Colonic mucosa (tissue), 4 donors: ENCODE results near the gene ZNF488. TPM values are rescaled to one million over a fixed set of nuclear protein-coding genes. Genes with fewer than 3 reads are reported as not detected.

Experiments used
- DNase-seq: peaks from one replicate; pipeline ENCODE4 v3.0.0-alpha.2; 2020
- H3K27ac ChIP-seq: fragments of 200-600 bp; one replicate; pipeline ENCODE4 v1.8.0; 2021
- H3K27me3 ChIP-seq: fragments of 200-600 bp; one replicate; pipeline ENCODE4 v1.8.0; 2021
- H3K36me3 ChIP-seq: fragments of 200-600 bp; one replicate; pipeline ENCODE4 v1.8.0; 2021
- H3K4me1 ChIP-seq: fragments of 200-600 bp; one replicate; pipeline ENCODE4 v1.8.0; 2021; ENCODE audit warnings: mild to moderate bottlenecking
- H3K4me3 ChIP-seq: fragments of 200-600 bp; one replicate; pipeline ENCODE4 v1.8.0; 2021
- H3K9ac ChIP-seq, 2 donors: one replicate each; pipeline ENCODE4 v1.7.0; 2013; ENCODE audit warnings: control low read depth in 2 of 2, low read depth in 2 of 2, low read length in 2 of 2
- H3K9me3 ChIP-seq: fragments of 200-600 bp; one replicate; pipeline ENCODE4 v1.8.0; 2021
- intact Hi-C: fragments of 100-400 bp; cut with DNase I; formaldehyde crosslinking; loops from one replicate; pipeline ENCODE4 v1.14.1; 2022
- total RNA-seq, 2 donors: library from RNA; stranded (reverse); fragmentation: NEBNext Ultra II Directional in 1 of 2; extraction: Animal tissue kit (Norgen Biotek cat#: 25700) in 1 of 2; gene quantifications; one replicate each; pipeline ENCODE4 v1.2.1, GENCODE V29; 2021
- TF ChIP-seq, protein P1 (sequence below): fragments of 200-600 bp; IDR thresholded peaks from one replicate; pipeline ENCODE4 v1.8.0; 2022; ENCODE audit warnings: antibody characterized with exemption, mild to moderate bottlenecking
- donor health status: healthy.
- donor health status: DM: no; HTN: no; CAD: no.
- donor health status: DM: no; HTN: no; CAD: no.

The ZNF488 gene
- total RNA-seq, 2 donors from 2014 or later = 1.3 to 4.1 TPM

DNA sequence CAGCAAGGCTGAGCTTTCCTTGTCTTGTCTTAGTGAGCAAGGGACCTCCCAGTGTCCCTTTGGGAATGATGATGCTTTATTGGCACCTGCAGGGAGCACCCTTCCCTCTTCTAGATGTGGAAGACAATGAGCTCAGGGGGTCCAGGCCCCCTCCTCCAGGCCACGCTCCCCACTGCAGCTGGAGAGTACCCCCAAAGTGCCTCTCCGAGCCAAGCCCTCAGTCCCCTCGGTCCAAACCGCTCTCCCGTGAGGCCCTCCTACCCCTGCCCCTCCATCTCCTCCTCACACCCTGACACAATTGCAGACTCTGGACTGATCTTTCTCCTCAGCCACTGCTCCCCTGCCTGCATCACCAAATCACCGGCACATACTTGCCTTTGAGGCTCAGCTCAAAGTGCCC lies 19.2 kb downstream of the ZNF488 start:
- TF ChIP-seq, protein P1, sequence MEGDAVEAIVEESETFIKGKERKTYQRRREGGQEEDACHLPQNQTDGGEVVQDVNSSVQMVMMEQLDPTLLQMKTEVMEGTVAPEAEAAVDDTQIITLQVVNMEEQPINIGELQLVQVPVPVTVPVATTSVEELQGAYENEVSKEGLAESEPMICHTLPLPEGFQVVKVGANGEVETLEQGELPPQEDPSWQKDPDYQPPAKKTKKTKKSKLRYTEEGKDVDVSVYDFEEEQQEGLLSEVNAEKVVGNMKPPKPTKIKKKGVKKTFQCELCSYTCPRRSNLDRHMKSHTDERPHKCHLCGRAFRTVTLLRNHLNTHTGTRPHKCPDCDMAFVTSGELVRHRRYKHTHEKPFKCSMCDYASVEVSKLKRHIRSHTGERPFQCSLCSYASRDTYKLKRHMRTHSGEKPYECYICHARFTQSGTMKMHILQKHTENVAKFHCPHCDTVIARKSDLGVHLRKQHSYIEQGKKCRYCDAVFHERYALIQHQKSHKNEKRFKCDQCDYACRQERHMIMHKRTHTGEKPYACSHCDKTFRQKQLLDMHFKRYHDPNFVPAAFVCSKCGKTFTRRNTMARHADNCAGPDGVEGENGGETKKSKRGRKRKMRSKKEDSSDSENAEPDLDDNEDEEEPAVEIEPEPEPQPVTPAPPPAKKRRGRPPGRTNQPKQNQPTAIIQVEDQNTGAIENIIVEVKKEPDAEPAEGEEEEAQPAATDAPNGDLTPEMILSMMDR = no peak

DNA sequence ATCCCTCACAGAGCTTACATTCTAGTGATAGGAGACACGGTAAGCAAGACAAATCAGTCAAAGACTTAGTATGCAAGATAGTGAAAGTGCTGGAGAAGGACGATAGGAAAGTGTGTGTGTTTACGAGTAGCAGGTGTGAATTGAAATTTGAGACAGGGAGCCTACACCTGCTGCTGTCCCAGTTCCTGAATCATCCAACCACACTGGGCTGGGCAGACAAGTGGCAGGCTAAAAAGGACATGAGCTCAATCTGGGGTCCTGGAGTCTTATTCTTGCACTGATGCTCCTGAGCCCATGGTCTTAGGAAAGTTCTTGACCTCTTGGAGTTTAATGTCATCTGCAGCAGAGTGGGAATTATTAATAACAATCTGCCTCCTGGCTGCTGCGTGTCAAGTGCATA lies 19.7 kb downstream of the ZNF488 start:
- intact Hi-C loops = no loop called here
- Histone ChIP-seq H3K36me3 (no peaks in the 10 kb centered on the region), H3K4me1 (no peaks in the 10 kb centered on the region), H3K4me3 (no peak overlapping the region), H3K27ac (no peak overlapping the region), H3K9ac (no peak overlapping the region), H3K9me3 (no peaks in the 10 kb centered on the region), H3K27me3 (no peaks in the 10 kb centered on the region)
- TF ChIP-seq, protein P1 = no peak
- no peak for DNase-seq

More for the DNA sequence above, 19.2 kb downstream of the ZNF488 start:
- no peaks in the 10 kb centered on the region for H3K36me3 ChIP-seq
- no peaks in the 10 kb centered on the region for H3K4me1 ChIP-seq
- H3K9ac ChIP-seq = no peak overlapping the region
- H3K4me3 ChIP-seq = no peak overlapping the region
- no peak for DNase-seq
- no peak overlapping the region for H3K27ac ChIP-seq
- intact Hi-C loops = no loop called here
- no peaks in the 10 kb centered on the region for H3K9me3 ChIP-seq
- no peaks in the 10 kb centered on the region for H3K27me3 ChIP-seq

DNA sequence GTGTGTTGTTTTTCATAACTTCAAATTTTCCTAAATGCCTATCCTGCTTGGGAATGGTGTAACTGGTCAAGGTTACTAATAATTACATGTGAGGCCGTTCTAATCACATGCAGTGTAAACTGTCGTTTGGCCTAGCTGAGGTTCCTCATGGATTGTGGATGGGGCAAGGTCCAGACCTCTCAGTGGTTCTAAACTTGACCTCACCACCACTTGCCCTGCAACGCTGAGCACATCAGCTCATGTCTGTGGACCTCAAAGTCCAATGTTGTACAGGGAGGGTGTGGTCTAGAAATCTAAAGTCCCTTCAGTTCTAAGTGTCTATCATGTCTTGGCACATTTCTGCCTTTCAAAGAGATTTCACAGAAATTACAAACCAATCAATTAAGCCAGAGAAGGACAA lies 20.3 kb downstream of the ZNF488 start:
- no peak for DNase-seq
- no peak overlapping the region for H3K4me3 ChIP-seq
- H3K9me3 ChIP-seq = no peaks in the 10 kb centered on the region
- H3K4me1 ChIP-seq = no peaks in the 10 kb centered on the region
- H3K9ac ChIP-seq = no peak overlapping the region
- H3K27me3 ChIP-seq = no peaks in the 10 kb centered on the region
- H3K27ac ChIP-seq = no peak overlapping the region
- intact Hi-C loops = no loop called here
- TF ChIP-seq, protein P1 = no peak
- H3K36me3 ChIP-seq = no peaks in the 10 kb centered on the region

DNA sequence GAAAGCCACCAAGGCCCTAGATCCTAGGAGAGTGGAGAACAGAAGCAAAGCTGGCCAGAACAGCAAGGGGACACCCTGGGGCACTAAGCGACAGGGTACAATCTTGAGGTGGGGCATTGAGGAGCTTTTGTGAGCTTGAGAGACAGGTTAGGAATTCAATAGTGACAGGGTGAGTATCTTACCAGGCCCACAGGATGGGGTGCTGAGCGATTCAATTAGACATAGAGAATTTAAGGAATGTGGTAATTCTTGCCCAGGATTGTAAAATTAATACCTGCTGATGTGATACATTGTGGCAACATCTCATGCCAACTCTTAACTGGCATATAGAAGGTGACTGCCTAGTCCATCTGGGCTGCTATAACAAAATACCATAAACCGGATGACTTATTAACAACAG lies 21.9 kb downstream of the ZNF488 start:
- TF ChIP-seq, protein P1 = no peak
- H3K9ac ChIP-seq = no peak overlapping the region
- H3K27me3 ChIP-seq = no peaks in the 10 kb centered on the region
- no peak for DNase-seq
- H3K4me1 ChIP-seq = no peaks in the 10 kb centered on the region
- no peaks in the 10 kb centered on the region for H3K36me3 ChIP-seq
- intact Hi-C loops = no loop called here
- H3K9me3 ChIP-seq = no peaks in the 10 kb centered on the region
- H3K27ac ChIP-seq = no peak overlapping the region
- no peak overlapping the region for H3K4me3 ChIP-seq

DNA sequence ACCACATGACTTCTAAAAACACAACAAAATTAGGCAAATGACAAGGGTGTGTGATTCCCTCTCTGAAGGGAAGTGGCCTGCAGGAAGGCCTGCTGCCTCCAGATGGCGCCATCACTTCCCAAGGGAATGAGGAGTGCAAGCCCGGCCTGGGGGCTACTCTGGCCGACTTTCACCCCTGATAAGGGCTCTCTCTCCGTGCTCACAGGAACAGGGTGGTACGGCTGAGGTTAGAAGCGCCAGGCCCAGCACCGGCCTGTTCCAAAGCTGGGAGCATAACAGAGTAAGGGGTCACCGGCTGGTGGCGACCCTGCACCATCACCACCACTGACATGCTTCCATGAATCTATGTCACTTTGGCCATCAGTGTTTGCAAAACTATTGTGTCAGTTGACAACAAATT lies 22.8 kb downstream of the ZNF488 start:
- no peaks in the 10 kb centered on the region for H3K36me3 ChIP-seq
- H3K9me3 ChIP-seq = no peaks in the 10 kb centered on the region
- H3K4me1 ChIP-seq = no peaks in the 10 kb centered on the region
- H3K27ac ChIP-seq = no peak overlapping the region
- H3K9ac ChIP-seq = peak overlapping the region in 1 of 2 donors; percentile 9
- no peaks in the 10 kb centered on the region for H3K27me3 ChIP-seq
- intact Hi-C loops = no loop called here
- H3K4me3 ChIP-seq = no peak overlapping the region
- peak; percentile 49 for DNase-seq
- TF ChIP-seq, protein P1 = peak; percentile 59
